NOMO-1 (cell line): Measurements from ENCODE around the gene UBR2.
"Not testable (repeated sequence)": the region's sequence is repeated elsewhere in the genome, so short reads cannot be mapped to it uniquely, and the experiment has no call there.

ENCODE experiments used
- DNase-seq, 2 experiments: peaks; one replicate each; lab custom pipeline; 2025; ENCODE audit not compliant: unreplicated experiment in 2 of 2; lab: John Stamatoyannopoulos, UW

UBR2 gene

GRCh38 chr6:42690151-42690702 lies 126.4 kb downstream of the UBR2 start:
- DNase-seq: no peak

GRCh38 chr6:42690872-42691271 lies 127.0 kb downstream of the UBR2 start:
- no peak for DNase-seq

- DNase-seq: no peak
Observed at GRCh38 chr6:42692137-42692911, 128.5 kb downstream of the UBR2 start.

- no peak for DNase-seq
Observed at GRCh38 chr6:42693725-42694323, 130.0 kb downstream of the UBR2 start.

GRCh38 chr6:42694586-42694985 lies 130.8 kb downstream of the UBR2 start:
- no peak for DNase-seq

GRCh38 chr6:42696526-42697267 lies 132.9 kb downstream of the UBR2 start:
- no peak for DNase-seq

GRCh38 chr6:42697268-42697655 lies 133.4 kb downstream of the UBR2 start:
- DNase-seq: no peak

GRCh38 chr6:42698217-42698616 lies 134.4 kb downstream of the UBR2 start:
- no peak for DNase-seq

GRCh38 chr6:42702200-42702599 lies 138.4 kb downstream of the UBR2 start:
- DNase-seq: no peak

GRCh38 chr6:42702786-42703185 lies 139.0 kb downstream of the UBR2 start:
- not testable (repeated sequence) for DNase-seq

GRCh38 chr6:42704251-42704936 lies 140.6 kb downstream of the UBR2 start:
- DNase-seq: no peak

GRCh38 chr6:42704937-42705374 lies 141.1 kb downstream of the UBR2 start:
- DNase-seq: no peak

GRCh38 chr6:42707595-42707994 lies 143.8 kb downstream of the UBR2 start:
- DNase-seq: no peak

- no peak for DNase-seq
Observed at GRCh38 chr6:42708096-42708495, 144.3 kb downstream of the UBR2 start.

GRCh38 chr6:42709871-42710270 lies 146.0 kb downstream of the UBR2 start:
- no peak for DNase-seq

GRCh38 chr6:42710316-42710715 lies 146.5 kb downstream of the UBR2 start:
- DNase-seq: no peak

GRCh38 chr6:42711930-42712329 lies 148.1 kb downstream of the UBR2 start:
- DNase-seq: no peak

- peak in 1 of 2 experiments; percentile 5 for DNase-seq
Observed at GRCh38 chr6:42714098-42714761, 150.4 kb downstream of the UBR2 start.

GRCh38 chr6:42715871-42716270 lies 152.0 kb downstream of the UBR2 start:
- no peak for DNase-seq

GRCh38 chr6:42720739-42721138 lies 156.9 kb downstream of the UBR2 start:
- DNase-seq: no peak
